ENCODE measurements around the gene CMTM5. TPM values are rescaled to one million over a fixed set of nuclear protein-coding genes. Genes with fewer than 3 reads are reported as not detected.

The CMTM5 gene
- total RNA-seq, 1 donor: not detected

DNA sequence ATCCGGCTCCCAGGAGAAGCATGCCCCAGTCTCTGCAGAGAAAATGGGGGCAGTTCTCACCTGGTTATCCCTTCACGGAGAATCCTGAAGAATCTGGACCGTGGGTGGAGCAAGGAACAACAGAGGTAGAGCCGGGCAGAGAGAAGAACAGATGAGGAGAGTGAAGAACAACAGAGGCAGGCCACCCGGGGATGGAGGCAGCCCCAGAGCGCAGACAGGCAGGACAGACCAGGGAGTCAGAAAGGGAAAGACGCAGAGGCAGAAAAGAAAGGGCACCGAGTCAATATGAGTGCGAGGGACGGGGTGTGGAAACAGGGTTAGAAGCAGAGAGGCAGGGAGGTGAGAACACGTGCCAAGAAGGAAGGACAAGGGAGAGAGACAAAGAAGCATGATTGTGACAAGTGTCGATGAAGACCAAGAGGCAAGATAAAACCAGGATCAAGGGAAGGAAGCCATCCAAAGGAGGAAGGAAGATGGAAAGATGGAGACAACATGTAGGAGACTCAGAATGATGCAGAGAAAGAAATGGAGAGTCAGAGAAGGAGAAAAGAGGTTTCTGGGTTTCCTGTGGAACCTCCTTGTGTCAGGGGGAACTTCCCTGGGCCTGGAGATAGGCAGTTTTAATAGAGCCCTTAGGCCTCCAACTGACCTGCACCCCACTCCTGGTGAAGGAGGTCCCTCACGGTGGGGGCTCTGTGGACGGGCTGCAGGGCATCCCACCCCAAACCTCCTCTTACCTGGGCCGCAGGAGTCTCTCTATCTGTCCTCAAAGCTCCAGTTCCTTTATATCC lies 30.9 kb downstream of the CMTM5 start, which contains the start of gene MYH6:
MYH6 (minus strand) TSS at position 758 of the 791 bp plus-strand sequence. CDS start 1,050 bp downstream, outside the sequence.
- peaks cover 3% of the 10 kb centered on the region for H3K27me3 ChIP-seq (ENCODE audit: insufficient read depth, low read length)
- H2AFZ ChIP-seq (ENCODE audit: low read length): no peak within 1 kb of the TSS
- TF ChIP-seq, protein P1, sequence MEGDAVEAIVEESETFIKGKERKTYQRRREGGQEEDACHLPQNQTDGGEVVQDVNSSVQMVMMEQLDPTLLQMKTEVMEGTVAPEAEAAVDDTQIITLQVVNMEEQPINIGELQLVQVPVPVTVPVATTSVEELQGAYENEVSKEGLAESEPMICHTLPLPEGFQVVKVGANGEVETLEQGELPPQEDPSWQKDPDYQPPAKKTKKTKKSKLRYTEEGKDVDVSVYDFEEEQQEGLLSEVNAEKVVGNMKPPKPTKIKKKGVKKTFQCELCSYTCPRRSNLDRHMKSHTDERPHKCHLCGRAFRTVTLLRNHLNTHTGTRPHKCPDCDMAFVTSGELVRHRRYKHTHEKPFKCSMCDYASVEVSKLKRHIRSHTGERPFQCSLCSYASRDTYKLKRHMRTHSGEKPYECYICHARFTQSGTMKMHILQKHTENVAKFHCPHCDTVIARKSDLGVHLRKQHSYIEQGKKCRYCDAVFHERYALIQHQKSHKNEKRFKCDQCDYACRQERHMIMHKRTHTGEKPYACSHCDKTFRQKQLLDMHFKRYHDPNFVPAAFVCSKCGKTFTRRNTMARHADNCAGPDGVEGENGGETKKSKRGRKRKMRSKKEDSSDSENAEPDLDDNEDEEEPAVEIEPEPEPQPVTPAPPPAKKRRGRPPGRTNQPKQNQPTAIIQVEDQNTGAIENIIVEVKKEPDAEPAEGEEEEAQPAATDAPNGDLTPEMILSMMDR (IDR thresholded peaks at IDR 0.05; ENCODE audit: extremely low read depth, low read depth, low read length): no peak
- H3K4me2 ChIP-seq (ENCODE audit: insufficient read depth, low read length): no peak within 1 kb of the TSS
- no peaks in the 10 kb centered on the region for H3K36me3 ChIP-seq (ENCODE audit: insufficient read depth, low read length)
- H3K9me3 ChIP-seq (ENCODE audit: low read depth, low read length): no peaks in the 10 kb centered on the region
- H3K4me1 ChIP-seq (ENCODE audit: insufficient read depth, low read length): no peaks in the 10 kb centered on the region
- H3K4me3 ChIP-seq (ENCODE audit: insufficient read depth, low read length): no peak within 1 kb of the TSS
- no peaks in the 10 kb centered on the region for H3K79me2 ChIP-seq (ENCODE audit: insufficient read depth, low read length)
- DNase-seq (ENCODE audit: insufficient read length, low spot score, missing footprints): peak; percentile 82
- H3K27ac ChIP-seq (ENCODE audit: low read depth, low read length): no peak within 1 kb of the TSS
- H4K20me1 ChIP-seq (ENCODE audit: insufficient read depth, low read length): no peaks in the 10 kb centered on the region

DNA sequence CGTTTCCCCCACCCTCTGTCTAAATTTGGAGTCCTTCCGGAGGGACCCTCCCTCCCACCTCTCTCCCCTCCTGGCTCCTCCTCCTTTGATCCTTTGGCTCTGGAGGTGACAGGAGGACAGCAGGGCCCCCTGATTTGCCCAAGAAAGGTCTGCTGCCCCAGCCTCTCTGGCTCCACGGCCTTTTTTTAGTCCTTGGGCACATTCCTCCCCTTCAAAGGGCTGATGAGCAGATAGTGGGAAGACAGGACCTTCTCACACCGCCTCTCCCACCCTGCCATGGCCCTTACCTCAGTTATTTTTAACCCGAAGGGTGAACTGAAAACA lies 31.4 kb downstream of the CMTM5 start:
- peaks cover 3% of the 10 kb centered on the region for H3K27me3 ChIP-seq (ENCODE audit: insufficient read depth, low read length)
- no peak overlapping the region for H3K4me2 ChIP-seq (ENCODE audit: insufficient read depth, low read length)
- TF ChIP-seq, protein P1 (IDR thresholded peaks at IDR 0.05; ENCODE audit: extremely low read depth, low read depth, low read length): no peak
- H4K20me1 ChIP-seq (ENCODE audit: insufficient read depth, low read length): no peaks in the 10 kb centered on the region
- no peaks in the 10 kb centered on the region for H3K36me3 ChIP-seq (ENCODE audit: insufficient read depth, low read length)
- no peaks in the 10 kb centered on the region for H3K4me1 ChIP-seq (ENCODE audit: insufficient read depth, low read length)
- no peaks in the 10 kb centered on the region for H3K9me3 ChIP-seq (ENCODE audit: low read depth, low read length)
- no peak overlapping the region for H3K27ac ChIP-seq (ENCODE audit: low read depth, low read length)
- H3K79me2 ChIP-seq (ENCODE audit: insufficient read depth, low read length): no peaks in the 10 kb centered on the region
- H3K4me3 ChIP-seq (ENCODE audit: insufficient read depth, low read length): no peak overlapping the region
- H2AFZ ChIP-seq (ENCODE audit: low read length): no peak overlapping the region
- DNase-seq (ENCODE audit: insufficient read length, low spot score, missing footprints): peak; percentile 86

DNA sequence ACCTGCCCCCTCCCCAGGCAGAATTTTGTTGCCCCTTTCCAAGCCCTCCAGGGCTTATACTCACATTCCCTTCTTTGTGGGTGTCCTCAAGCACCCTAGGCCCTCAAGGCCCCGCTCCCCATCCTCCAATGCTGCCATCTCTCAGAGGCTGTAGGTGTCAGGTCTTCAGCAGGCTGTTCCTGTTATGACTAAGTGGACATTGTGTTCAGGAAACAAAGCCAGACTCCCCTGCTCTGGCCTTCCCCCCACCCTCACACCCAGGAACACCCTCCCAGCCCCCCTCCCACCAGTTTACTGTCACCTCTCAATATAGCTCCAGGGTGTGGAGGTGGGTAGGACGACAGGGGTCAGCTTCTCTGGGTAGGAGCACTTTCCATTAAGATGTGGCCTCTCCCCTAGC lies 32.6 kb downstream of the CMTM5 start:
- DNase-seq (ENCODE audit: insufficient read length, low spot score, missing footprints): peak; percentile 38
- H3K4me1 ChIP-seq (ENCODE audit: insufficient read depth, low read length): no peaks in the 10 kb centered on the region
- H3K36me3 ChIP-seq (ENCODE audit: insufficient read depth, low read length): no peaks in the 10 kb centered on the region
- TF ChIP-seq, protein P1 (IDR thresholded peaks at IDR 0.05; ENCODE audit: extremely low read depth, low read depth, low read length): no peak
- H3K9me3 ChIP-seq (ENCODE audit: low read depth, low read length): no peaks in the 10 kb centered on the region
- H3K4me3 ChIP-seq (ENCODE audit: insufficient read depth, low read length): no peak overlapping the region
- H4K20me1 ChIP-seq (ENCODE audit: insufficient read depth, low read length): no peaks in the 10 kb centered on the region
- H3K4me2 ChIP-seq (ENCODE audit: insufficient read depth, low read length): no peak overlapping the region
- H3K27ac ChIP-seq (ENCODE audit: low read depth, low read length): no peak overlapping the region
- H2AFZ ChIP-seq (ENCODE audit: low read length): no peak overlapping the region
- peaks cover 3% of the 10 kb centered on the region for H3K27me3 ChIP-seq (ENCODE audit: insufficient read depth, low read length)
- H3K79me2 ChIP-seq (ENCODE audit: insufficient read depth, low read length): no peaks in the 10 kb centered on the region

DNA sequence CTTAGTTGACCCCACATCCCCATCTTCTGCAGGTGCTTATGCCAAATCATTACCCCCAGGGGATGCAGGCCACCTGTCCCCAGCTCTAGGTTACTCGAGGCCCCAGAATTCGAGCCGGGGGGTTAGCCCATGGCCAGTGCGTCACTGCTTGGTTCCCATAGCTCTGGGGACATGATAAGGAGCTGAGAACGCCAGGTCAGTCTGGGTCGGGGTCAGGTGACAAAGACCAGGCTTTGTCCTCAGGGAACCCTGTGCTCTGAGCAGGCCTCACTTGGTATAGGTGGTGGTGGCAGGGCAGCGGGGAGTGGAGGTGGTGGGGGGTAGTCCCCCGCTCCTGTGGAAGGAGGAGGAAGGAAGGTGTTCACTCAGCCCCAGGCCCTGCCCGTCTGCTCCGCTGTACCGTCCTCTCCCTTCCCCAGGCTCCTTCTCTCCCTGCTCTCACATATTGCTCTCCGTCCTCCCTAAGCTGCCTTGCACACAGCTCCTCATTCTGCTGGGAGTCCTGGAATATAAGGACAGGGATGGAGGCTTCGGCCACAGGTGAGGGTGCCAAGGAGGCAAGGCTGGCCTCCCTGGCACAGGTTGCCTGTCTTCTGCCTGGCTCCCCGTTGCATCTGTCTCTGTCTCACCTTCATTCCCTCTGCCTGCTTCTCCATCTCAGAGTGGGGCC lies 33.3 kb downstream of the CMTM5 start:
- peak; percentile 22 for DNase-seq (ENCODE audit: insufficient read length, low spot score, missing footprints)
- TF ChIP-seq, protein P1 (IDR thresholded peaks at IDR 0.05; ENCODE audit: extremely low read depth, low read depth, low read length): no peak
- H3K4me1 ChIP-seq (ENCODE audit: insufficient read depth, low read length): no peaks in the 10 kb centered on the region
- no peaks in the 10 kb centered on the region for H3K36me3 ChIP-seq (ENCODE audit: insufficient read depth, low read length)
- H3K4me3 ChIP-seq (ENCODE audit: insufficient read depth, low read length): no peak overlapping the region
- H2AFZ ChIP-seq (ENCODE audit: low read length): no peak overlapping the region
- no peak overlapping the region for H3K4me2 ChIP-seq (ENCODE audit: insufficient read depth, low read length)
- H4K20me1 ChIP-seq (ENCODE audit: insufficient read depth, low read length): no peaks in the 10 kb centered on the region
- H3K9me3 ChIP-seq (ENCODE audit: low read depth, low read length): no peaks in the 10 kb centered on the region
- no peak overlapping the region for H3K27ac ChIP-seq (ENCODE audit: low read depth, low read length)
- H3K79me2 ChIP-seq (ENCODE audit: insufficient read depth, low read length): no peaks in the 10 kb centered on the region
- H3K27me3 ChIP-seq (ENCODE audit: insufficient read depth, low read length): peaks cover 3% of the 10 kb centered on the region

Data from osteoblast (primary cell).